ENCODE results near the gene BRPF1. TPM values are rescaled to one million over a fixed set of nuclear protein-coding genes. Genes with fewer than 3 reads are reported as not detected.

The BRPF1 gene
- total RNA-seq, 4 donors from 2014 or later: 19.4 to 36.6 (median 20.3) TPM

GRCh38 chr3:9716801-9717555, 14.6 kb upstream of the BRPF1 start:
- H3K36me3 ChIP-seq: no peaks in the 10 kb centered on the region
- WGBS, 2 donors: 77 to 80% methylated on average over 5 of the region's 5 CpGs
- TF ChIP-seq POLR2A (IDR thresholded peaks at IDR 0.05): no peak
- no peak for TF ChIP-seq CTCF (IDR thresholded peaks at IDR 0.05)
- no peak for DNase-seq
- H3K4me3 ChIP-seq (replicated peaks in 1 of 3): no peak overlapping the region
- H3K27ac ChIP-seq: no peak overlapping the region
- intact Hi-C loops (cut with DNase I): no loop called here
- H3K27me3 ChIP-seq: no peaks in the 10 kb centered on the region
- H3K9me3 ChIP-seq: no peaks in the 10 kb centered on the region
- no peaks in the 10 kb centered on the region for H3K4me1 ChIP-seq

GRCh38 chr3:9717563-9717962, 14.0 kb upstream of the BRPF1 start:
- no peak overlapping the region for H3K4me3 ChIP-seq (replicated peaks in 1 of 3)
- H3K27me3 ChIP-seq: no peaks in the 10 kb centered on the region
- H3K4me1 ChIP-seq: no peaks in the 10 kb centered on the region
- 84 to 88% methylated on average over 1 of the region's 1 CpG for WGBS, 2 donors
- no peaks in the 10 kb centered on the region for H3K36me3 ChIP-seq
- intact Hi-C loops (cut with DNase I): no loop called here
- TF ChIP-seq POLR2A (IDR thresholded peaks at IDR 0.05) (no peak), CTCF (IDR thresholded peaks at IDR 0.05) (no peak)
- DNase-seq: no peak
- H3K9me3 ChIP-seq: no peaks in the 10 kb centered on the region
- H3K27ac ChIP-seq: no peak overlapping the region

- intact Hi-C loops (cut with DNase I): no loop called here
Measured at GRCh38 chr3:9718118-9718517, 13.4 kb upstream of the BRPF1 start.

GRCh38 chr3:9721015-9721699, 10.4 kb upstream of the BRPF1 start:
- H3K4me1 ChIP-seq: no peaks in the 10 kb centered on the region
- intact Hi-C loops (cut with DNase I): no loop called here
- no peak overlapping the region for H3K4me3 ChIP-seq (replicated peaks in 1 of 3)
- 43 to 45% methylated on average over 7 of the region's 7 CpGs for WGBS, 2 donors
- H3K27me3 ChIP-seq: no peaks in the 10 kb centered on the region
- no peak for DNase-seq
- H3K27ac ChIP-seq: no peak overlapping the region
- no peaks in the 10 kb centered on the region for H3K9me3 ChIP-seq
- no peaks in the 10 kb centered on the region for H3K36me3 ChIP-seq
- no peak for TF ChIP-seq POLR2A (IDR thresholded peaks at IDR 0.05)
- TF ChIP-seq CTCF (IDR thresholded peaks at IDR 0.05): no peak

More at GRCh38 chr3:9718118-9718517, 13.4 kb upstream of the BRPF1 start:
- no peak overlapping the region for H3K27ac ChIP-seq
- H3K4me3 ChIP-seq (replicated peaks in 1 of 3): no peak overlapping the region
- no peak for DNase-seq
- H3K4me1 ChIP-seq: no peaks in the 10 kb centered on the region
- no peaks in the 10 kb centered on the region for H3K9me3 ChIP-seq
- H3K36me3 ChIP-seq: no peaks in the 10 kb centered on the region
- H3K27me3 ChIP-seq: no peaks in the 10 kb centered on the region
- TF ChIP-seq CTCF (IDR thresholded peaks at IDR 0.05) (no peak), POLR2A (IDR thresholded peaks at IDR 0.05) (no peak)
- WGBS, 2 donors: 74 to 82% methylated on average over 4 of the region's 4 CpGs

GRCh38 chr3:9721700-9722060, 9.9 kb upstream of the BRPF1 start:
- H3K36me3 ChIP-seq: no peaks in the 10 kb centered on the region
- H3K4me3 ChIP-seq (replicated peaks in 1 of 3): no peak overlapping the region
- intact Hi-C loops (cut with DNase I): no loop called here
- no peak for TF ChIP-seq POLR2A (IDR thresholded peaks at IDR 0.05)
- no peak for TF ChIP-seq CTCF (IDR thresholded peaks at IDR 0.05)
- no peaks in the 10 kb centered on the region for H3K27me3 ChIP-seq
- H3K9me3 ChIP-seq: no peaks in the 10 kb centered on the region
- WGBS, 2 donors: 90% methylated on average over 2 of the region's 2 CpGs
- H3K4me1 ChIP-seq: no peaks in the 10 kb centered on the region
- no peak for DNase-seq
- H3K27ac ChIP-seq: no peak overlapping the region
